Skin epidermis (tissue), 12 donors: ENCODE measurements around the gene NR2C1.
A peak's percentile ranks its signal among the peaks of the same experiment; 100 is the strongest.
"Not testable (repeated sequence)": the region's sequence is repeated elsewhere in the genome, so short reads cannot be mapped to it uniquely, and the experiment has no call there.

Experiments used
- H3K27ac ChIP-seq, 21 experiments: fragments of 200-600 bp; sonication (generic) in 11 of 21; one replicate each; pipeline ENCODE4 v1.5.0; 2020; ENCODE audit warnings: mild to moderate bottlenecking in 3 of 21, inconsistent platforms in 2 of 21, moderate library complexity in 2 of 21
- H3K4me3 ChIP-seq, 7 experiments: fragments of 200-600 bp; sonication (generic) in 2 of 7; one replicate each; pipeline ENCODE4 v1.5.0; 2020; ENCODE audit warnings: inconsistent platforms in 2 of 7, mild to moderate bottlenecking in 2 of 7, moderate library complexity in 1 of 7

Gene NR2C1

DNA sequence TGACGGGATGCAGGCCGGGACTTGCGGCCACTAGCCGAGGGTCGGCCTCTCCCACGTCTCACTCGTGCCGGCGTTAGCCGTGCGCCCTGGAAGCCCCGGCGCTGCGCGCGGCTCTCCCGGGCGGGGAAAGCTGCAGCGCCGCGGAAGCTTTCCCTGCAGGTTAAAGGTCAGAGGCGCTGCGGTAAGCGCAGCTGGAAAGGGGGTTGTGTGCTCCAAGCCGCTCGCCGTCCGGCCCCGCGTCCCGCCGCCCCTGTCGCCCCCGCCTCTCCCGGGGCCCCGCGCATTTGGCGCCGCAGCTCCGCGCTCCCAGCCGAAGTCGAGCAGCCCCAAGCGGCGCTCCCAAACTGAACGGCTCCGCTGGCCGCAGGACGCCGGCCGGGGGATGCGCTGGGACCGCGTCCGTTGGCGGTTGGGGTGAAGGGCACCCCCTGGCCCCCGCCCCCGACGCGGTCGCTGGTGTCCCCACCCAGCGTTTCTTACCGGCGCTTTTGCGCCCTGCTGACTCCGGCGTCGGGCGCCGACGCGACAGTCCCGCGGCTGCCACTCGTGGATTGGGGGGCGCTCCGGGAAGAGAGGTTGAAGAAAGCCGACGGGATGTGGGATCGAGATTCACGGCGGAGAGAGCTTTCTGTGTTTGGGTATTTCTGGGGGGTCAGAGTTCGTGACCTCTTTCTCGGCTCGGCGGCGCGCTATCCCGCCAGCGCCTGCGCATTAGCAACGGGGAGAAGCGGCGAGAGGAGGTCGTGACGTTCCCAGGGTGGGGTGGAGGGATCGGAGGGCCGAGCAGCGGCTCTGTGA lies at the start of gene NR2C1:
TSS of gene NR2C1 (minus strand) at position 719 of the 798 bp plus-strand sequence. CDS start 6,234 bp downstream, outside the sequence.
- H3K27ac ChIP-seq: peak within 1 kb of the TSS; percentile 40 to 92 (median 86)
- peak within 1 kb of the TSS; percentile 85 to 100 (median 99) for H3K4me3 ChIP-seq

- peak overlapping the region in 7 of 21 experiments; percentile 23 to 60 (median 33) for H3K27ac ChIP-seq
Observed at GRCh38 chr12:95118788-95119179, 45.4 kb upstream of the NR2C1 start.

GRCh38 chr12:95118138-95118787 lies 44.8 kb upstream of the NR2C1 start:
- peak overlapping the region in 9 of 21 experiments; percentile 23 to 60 (median 35) for H3K27ac ChIP-seq
- no peak overlapping the region for H3K4me3 ChIP-seq

More at GRCh38 chr12:95118788-95119179, 45.4 kb upstream of the NR2C1 start:
- no peak overlapping the region for H3K4me3 ChIP-seq

- H3K4me3 ChIP-seq: no peak overlapping the region
- peak overlapping the region in 10 of 21 experiments; percentile 2 to 58 (median 28) for H3K27ac ChIP-seq
Observed at GRCh38 chr12:95117178-95117599, 43.8 kb upstream of the NR2C1 start.

- Histone ChIP-seq H3K27ac (peak overlapping the region in 6 of 21 experiments; percentile 2 to 58 (median 22)), H3K4me3 (no peak overlapping the region)
Observed at GRCh38 chr12:95116773-95117172, 43.4 kb upstream of the NR2C1 start.

GRCh38 chr12:95116341-95116740 lies 42.9 kb upstream of the NR2C1 start:
- no peak overlapping the region for H3K4me3 ChIP-seq
- H3K27ac ChIP-seq: peak overlapping the region in 3 of 21 experiments; percentile 19 to 28 (median 28)

- H3K27ac ChIP-seq: peak overlapping the region in 4 of 21 experiments; percentile 16 to 28 (median 28)
Observed at GRCh38 chr12:95115641-95116040, 42.2 kb upstream of the NR2C1 start.

GRCh38 chr12:95114766-95115405 lies 41.5 kb upstream of the NR2C1 start:
- H3K4me3 ChIP-seq: no peak overlapping the region
- peak overlapping the region in 3 of 21 experiments; percentile 2 to 27 (median 16) for H3K27ac ChIP-seq

More at GRCh38 chr12:95115641-95116040, 42.2 kb upstream of the NR2C1 start:
- H3K4me3 ChIP-seq: no peak overlapping the region

GRCh38 chr12:95107362-95107761 lies 33.9 kb upstream of the NR2C1 start:
- H3K4me3 ChIP-seq: no peak overlapping the region

DNA sequence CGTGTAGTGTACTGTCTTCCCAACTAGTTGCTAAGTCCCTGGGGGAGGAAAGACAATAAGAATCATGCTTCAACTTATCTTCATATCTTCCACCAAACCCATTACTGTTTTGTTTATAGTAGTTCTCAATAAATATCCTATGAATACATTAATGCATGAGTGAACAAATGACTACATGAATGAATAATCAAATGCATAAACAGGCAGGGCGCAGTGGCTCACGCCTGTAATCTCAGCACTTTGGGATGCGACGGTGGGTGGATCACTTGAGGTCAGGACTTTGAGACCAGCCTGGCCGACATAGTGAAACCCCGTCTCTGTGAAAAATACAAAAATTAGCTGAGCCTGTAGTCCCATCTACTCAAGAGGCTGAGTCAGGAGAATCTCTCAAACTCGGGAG lies 32.1 kb upstream of the NR2C1 start:
- Histone ChIP-seq H3K27ac (peak overlapping the region in 2 of 21 experiments; percentile 9 to 46), H3K4me3 (no peak overlapping the region)

More at GRCh38 chr12:95107362-95107761, 33.9 kb upstream of the NR2C1 start:
- H3K27ac ChIP-seq: no peak overlapping the region

GRCh38 chr12:95104919-95105452 lies 31.6 kb upstream of the NR2C1 start:
- Histone ChIP-seq H3K27ac (peak overlapping the region in 1 of 21 experiments; percentile 46), H3K4me3 (no peak overlapping the region)

DNA sequence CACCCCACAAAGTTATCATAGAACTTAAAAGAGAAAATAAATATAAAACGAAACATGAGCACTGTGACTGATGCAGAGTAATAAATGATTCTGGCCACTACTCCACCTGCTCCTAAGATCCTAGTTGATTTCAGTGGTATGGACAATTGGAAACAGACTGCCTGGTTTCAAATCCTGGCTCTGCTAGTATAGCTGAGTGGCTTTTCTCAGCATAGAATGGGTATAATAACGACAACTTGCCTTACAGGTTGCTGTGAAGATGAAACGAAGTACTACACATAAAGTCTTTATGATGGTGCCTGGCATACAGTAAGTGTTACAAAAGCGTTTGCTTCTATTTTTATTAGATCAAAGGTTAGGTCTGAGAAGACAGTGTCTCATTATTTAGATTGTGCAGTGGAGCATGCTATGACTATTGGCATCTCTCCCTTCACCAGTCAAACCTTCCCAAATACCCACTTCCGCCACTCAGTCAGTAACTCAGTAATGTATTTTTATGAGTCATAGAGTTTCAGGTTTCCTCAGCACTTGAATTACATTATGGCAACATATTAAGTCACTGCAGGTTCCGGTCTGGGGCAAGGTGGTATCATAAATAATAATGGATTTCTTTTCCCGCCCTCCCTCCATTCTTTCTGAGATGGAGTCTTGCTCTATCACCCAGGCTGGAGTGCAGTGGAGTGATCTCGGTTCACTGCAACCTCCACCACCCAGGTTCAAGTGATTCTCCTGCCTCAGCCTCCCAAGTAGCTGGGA lies 29.7 kb upstream of the NR2C1 start:
- Histone ChIP-seq H3K4me3 (no peak overlapping the region), H3K27ac (peak overlapping the region in 3 of 21 experiments; percentile 16 to 70 (median 57))

DNA sequence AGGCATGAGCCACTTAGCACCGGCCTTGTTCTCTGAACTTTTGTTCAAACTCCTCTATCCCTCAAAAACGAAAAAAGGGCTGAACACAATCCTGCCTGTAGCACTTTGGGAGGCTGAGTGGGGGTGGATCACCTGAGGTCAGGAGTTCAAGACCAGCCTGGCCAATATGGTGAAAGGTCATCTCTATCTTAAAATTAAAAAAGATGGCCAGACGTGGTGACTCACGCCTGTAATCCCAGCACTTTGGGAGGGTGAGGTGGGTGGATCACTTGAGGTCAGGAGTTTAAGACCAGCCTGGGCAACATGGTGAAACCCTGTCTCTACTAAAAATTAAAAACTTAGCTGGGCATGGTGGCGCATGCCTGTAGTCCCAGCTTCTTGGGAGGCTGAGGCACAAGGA lies 28.5 kb upstream of the NR2C1 start:
- peak overlapping the region in 1 of 21 experiments; percentile 70 for H3K27ac ChIP-seq
- H3K4me3 ChIP-seq: not testable (repeated sequence)

- H3K4me3 ChIP-seq: no peak overlapping the region
Observed at GRCh38 chr12:95100264-95101190, 27.1 kb upstream of the NR2C1 start.

DNA sequence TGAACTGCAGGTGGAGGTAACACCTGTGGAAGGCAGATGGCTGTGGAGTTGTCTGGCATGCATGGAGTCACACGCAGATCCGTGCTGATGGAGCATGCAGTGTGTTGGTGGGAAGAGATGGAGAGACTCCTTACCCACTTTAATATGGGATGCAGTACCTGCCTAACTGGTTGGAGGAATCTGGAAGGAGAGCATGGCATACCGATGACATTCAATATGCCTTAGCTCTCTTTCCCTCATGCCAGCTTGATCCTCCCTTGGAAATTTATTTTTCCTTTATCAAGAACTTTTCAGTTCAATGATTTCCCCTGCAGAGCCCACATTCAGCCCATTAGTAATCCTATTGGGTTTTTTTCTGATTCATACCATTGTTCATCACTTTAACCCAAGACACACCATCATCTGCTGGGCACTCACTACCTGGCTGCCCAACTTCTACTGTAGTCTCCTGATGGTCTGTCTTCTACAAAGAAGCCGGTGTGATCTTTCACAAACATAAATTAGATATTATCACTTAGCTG lies 25.9 kb upstream of the NR2C1 start:
- no peak overlapping the region for H3K4me3 ChIP-seq
- no peak overlapping the region for H3K27ac ChIP-seq

More at GRCh38 chr12:95100264-95101190, 27.1 kb upstream of the NR2C1 start:
- no peak overlapping the region for H3K27ac ChIP-seq

DNA sequence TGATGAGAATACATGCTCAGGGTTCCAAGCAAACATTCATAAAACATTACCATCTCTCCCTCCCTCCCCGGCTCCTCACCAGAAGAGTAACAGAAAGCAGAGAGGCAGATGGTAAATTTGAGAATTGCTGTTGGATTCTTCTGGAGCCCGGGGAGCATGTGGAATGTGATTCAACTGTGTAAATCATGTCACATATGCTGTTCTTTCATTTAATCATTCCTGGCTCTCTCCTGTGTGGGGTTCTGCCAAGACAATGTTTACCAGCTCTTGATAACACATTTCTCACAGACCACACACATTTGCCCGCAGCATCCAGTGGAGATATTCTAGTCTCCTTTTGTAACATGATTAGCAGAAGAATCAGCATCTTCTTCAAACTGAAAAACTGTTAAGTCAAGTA lies 23.4 kb upstream of the NR2C1 start:
- peak overlapping the region in 1 of 21 experiments; percentile 17 for H3K27ac ChIP-seq
- H3K4me3 ChIP-seq: no peak overlapping the region

DNA sequence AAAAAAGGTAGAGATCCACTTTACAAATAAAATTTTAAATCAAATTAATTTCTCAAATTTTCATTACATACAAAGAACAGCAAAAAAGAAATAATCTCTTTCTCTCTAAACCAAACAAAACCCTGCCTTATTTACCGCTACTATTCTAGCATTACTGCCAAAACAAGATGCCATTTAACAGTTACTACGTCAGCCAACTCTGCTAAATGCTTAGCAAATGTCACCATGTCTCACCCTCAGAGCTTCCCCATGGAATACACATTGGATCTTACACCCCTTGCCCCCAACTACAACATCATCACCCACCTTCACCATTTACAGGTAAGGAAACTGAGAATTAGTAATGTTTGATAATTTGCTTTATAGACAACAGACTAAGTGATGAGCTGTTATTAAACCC lies 23.0 kb upstream of the NR2C1 start:
- no peak overlapping the region for H3K27ac ChIP-seq
- H3K4me3 ChIP-seq: no peak overlapping the region

DNA sequence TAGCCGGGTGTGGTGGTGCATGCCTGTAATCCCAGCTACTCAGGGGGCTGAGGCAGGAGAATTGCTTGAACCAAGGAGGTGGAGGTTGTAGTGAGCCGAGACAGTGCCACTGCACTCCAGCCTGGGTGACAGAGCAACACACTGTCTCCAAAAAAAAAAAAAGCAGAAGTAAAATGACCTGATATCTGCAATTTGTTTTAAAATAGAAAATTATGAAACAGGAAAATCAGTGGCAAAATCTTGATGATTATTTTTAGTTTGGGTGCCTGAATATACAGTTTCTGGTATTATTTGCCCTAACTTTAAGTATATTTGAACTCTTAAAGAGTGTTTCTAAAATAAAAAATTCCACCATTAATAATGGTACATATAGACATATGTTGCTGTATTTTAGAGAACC lies 22.4 kb upstream of the NR2C1 start:
- not testable (repeated sequence) for H3K27ac ChIP-seq, H3K4me3 ChIP-seq
